GM19328 (cell line): Measurements from ENCODE around the gene FLOT1.
"Not testable (repeated sequence)": the region's sequence is repeated elsewhere in the genome, so short reads cannot be mapped to it uniquely, and the experiment has no call there.

Experiments
- ATAC-seq: cut with Tn5 transposase; IDR thresholded peaks from one replicate; pipeline ENCODE4 v1.9.1; 2021; ENCODE audit warnings: mild to moderate bottlenecking, moderate library complexity; ENCODE audit not compliant: unreplicated experiment

FLOT1 gene

DNA sequence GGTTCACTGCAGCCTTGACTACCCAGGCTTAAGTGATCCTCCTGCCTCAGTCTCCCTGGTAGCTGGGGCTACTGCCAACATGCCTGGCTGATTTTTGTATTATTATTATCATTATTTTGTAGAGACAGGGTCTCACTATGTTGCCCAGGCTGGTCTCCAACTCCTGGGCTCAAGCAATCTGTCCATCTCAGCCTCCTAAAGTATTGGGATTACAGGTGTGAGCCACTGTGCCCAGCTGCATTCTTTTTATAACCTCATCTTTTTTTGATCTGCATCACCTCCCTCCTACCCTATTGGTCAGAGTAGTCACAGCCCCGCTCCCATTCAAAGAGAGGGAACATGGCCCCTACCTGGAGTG is 25.4 kb upstream of the FLOT1 start:
- no peak for ATAC-seq

DNA sequence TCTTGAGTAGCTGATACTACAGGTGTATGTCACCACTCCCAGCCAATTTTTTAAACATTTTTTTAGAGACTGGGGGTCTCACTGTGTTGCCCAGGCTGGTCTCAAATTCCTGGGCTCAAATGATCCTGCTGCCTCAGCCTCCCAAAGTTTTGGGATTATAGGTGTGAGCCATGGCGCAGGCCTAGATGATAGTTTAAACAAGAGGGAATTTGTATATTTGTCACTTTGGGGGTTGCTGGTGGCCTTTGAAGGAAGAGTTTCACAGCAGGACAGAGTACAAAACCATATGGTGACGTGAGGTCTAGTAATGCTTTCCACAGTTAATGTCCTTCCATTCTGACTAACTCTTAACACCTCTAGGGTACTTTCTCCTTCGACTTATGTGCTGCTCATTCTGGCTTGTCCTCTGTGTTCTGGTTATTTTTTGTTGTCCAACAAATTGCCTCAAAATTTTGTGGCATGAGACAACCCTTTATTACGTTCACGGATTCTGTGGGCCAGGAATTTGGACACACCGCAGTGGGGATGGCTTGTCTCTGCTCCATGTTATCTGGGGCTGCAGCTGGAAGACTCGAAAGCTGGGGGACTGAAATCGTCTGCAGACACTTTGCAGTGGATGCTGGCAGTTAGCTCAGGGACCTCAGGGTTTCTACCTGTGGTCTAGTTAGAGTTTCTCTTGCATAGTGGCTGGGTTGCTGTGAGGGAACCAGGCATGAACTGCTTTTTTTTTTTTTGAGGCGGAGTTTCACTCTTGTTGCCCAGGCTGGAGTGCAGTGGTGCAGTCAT is 24.9 kb upstream of the FLOT1 start:
- no peak for ATAC-seq

DNA sequence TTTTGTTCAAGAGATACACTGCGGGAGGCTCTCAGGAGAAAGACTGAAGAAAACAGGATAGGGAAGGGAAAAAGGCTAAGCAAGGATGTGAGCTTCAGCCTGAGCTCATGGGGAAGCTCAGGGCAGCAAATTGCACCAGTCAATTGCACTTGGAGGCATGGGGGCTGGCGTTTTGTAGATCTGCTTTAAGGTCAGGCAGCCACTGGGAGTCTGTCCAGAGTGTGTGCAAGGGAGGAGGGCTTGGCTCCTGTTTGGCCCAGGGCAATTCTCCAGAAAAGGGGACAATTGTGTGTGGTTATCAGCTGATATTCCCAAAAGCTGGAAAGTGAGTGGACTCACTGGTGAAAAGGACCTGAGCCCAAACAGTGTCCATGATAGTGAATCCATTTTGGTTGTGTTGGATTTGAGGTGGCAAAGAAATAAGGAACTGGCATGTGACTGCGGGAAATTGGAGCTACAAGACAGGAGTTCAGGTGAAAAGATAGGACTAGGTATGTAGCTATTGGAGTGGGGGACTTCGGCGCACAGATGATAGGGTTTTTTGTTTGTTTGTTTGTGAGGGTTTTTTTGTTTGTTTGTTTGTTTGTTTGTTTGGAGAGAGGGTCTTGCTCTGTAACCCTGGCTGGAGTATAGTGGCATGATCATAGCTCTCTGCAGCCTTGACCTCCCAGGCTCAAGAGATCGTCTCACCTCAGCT is 24.1 kb upstream of the FLOT1 start:
- no peak for ATAC-seq

DNA sequence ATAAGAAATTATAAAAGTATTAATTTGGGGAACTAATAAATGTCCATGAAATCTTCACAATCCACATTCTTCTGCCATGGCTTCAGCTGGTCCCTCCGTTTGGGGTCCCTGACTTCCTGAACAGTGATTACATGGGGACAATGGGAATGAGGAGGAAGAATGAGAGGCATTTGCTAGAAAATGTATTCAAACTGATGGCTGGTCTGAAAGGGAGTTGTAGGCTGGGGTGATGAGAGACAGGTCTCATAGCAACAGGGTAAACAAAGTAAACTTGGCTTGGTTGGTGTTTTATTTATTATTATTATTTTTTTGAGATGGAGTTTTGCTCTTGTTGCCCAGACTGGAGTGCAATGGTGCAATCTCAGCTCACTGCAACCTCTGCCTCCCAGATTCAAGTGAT is 23.0 kb upstream of the FLOT1 start:
- ATAC-seq, result not testable (repeated sequence)

DNA sequence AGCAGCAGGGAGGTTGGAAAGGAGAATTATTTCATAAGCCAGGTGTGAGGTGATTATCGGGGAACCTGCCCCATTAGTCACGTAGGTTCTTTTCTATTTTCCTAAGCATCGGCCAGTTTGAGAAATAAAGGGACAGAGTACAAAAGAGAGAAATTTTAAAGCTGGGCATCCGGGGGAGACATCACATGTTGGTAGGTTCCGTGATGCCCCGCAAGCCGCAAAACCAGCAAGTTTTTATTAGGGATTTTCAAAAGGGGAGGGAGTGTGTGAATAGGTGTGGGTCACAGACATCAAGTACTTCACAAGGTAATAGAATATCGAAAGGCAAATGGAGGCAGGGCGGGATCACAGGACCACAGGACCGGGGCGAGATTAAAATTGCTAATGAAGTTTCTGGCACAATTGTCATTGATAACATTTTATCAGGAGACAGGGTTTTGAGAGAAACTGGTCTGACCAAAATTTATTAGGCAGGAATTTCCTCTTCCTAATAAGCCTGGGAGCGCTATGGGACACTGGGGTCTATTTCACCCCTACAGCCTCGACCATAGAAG is 22.1 kb upstream of the FLOT1 start:
- ATAC-seq, result not testable (repeated sequence)

DNA sequence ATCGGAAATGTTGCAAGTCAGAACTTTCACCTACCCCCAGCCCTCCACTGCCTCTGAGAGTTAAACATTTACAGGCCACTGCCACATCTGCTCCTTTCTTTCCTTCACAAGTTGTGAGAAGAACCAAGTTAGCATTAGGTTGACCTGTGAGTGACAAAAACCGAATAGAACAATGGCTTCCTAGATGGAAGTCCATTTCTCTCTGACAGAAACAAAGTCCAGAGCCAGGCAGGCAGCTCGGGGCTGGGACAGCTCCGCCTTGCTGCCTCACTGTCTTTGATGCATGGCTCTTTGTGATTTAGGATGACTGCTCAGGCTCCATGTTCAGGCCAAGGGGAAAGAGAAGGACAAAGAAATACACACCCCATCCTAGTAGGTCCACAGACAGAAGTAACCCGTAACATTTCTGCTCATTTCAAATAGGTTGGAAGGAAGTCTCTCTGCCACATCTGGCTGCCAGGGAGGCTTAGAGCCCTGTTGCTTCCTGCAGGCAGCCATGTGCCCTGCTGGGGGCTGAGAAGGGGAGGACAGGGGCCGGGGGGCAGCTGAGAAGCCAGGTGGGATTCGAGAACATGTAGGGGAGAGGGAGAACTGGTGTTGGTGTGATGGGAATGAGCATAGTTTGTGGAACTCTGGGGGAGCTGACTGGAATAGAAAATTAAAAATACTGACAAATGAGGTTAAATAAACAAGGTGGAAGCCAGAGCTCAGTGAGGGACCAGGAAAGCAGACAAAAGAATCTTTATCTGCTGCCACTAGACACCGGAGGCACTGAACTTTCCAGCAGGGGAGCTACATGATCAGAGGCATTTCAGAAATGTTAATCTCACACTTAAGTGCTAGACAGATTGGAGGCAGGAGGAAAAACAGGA is 21.4 kb upstream of the FLOT1 start:
- ATAC-seq, result no peak

DNA sequence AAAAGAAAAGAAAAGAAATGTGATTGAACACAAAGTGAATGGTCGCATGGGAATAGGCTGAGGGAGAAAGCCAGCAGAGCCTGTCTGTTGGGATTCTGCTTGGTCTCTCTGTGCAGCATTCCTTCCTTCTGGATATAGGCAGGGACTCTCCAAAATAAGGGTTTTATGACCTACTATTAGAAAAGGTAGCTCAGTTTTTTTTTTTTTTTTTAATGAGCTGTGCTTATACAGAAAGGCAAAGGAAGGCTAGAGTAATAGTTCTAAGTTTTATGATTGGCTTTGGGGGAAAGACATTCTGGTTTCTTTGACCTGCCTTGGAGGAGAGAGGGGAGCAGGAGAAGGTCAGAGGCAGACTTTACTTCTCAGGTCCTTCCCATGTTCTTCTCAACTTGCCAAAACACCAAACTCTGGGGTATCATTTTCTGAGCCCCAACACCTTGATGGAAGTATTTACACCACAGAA is 20.7 kb upstream of the FLOT1 start:
- ATAC-seq, result no peak

DNA sequence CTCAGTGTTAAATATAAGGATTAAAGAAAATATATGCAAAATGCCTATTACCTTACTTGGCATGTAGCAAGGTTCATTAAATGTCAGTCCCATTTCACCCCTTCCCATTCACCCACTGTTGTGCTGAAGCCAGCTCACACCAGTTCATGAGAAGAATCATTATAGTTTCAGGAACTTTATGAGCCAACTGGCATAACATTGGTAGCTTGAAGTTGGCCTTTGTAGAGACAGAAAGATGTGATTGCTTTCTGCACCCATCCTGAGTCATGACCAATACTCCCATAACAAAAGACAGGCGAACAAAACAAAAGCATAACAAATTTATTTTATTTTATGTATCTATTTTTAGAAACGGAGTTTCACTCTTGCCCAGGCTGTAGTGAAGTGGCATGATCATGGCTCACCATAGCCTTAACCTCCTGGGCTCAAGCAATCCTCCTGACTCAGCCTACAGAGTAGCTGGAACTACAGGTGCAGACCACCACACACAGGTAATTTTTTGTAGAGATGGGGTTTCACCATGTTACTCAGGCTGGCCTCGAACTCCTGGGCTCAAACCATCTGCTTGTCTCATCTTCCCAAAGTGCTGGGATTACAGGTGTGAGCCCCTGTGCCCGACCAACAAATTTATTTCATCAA is 19.4 kb upstream of the FLOT1 start:
- ATAC-seq, result no peak

DNA sequence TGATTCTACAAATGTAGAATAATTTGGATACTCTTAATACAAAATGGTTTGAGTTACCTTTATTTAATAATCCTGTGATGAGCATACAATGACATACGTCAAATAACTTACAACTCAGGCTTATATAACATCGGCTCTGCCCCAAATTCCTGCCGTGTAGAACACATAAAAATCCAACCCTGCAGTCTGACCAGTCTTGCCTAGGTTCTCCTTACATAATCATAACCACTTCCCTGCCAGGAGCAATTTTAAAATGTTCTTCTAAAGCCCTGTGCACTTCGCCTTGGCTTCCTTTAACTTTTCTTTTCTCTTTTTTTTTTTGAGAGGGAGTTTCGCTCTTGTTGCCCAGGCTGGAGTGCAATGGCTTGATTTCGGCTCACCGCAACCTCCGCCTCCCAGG is 18.1 kb upstream of the FLOT1 start:
- ATAC-seq, result no peak

DNA sequence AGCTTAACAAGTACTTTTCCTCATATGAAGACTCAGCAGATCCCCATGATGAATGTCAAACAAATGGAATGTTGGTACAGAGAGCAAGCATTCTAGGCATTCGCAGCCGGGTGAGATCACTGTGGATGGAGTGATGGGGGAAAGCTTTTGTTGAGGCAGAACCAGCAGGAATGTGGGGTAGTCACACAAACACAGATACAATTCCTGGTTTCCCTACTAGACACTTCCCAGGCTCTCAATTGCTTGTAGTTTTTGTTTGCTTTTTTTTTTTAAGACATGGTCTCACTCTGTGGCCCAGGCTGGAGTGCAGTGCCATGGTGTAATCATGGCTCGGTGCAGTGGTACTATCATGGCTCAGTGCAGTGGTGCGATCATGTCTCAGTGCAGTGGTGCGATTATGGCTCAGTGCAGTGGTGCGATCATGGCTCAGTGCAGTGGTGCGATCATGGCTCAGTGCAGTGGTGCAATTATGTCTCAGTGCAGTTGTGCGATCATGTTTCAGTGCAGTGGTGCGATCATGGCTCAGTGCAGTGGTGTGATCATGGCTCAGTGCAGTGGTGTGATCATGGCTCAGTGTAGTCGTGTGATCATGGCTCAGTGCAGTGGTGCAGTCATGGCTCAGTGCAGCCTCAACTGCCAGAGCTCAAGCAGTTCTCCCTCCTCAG is 17.2 kb upstream of the FLOT1 start:
- no peak for ATAC-seq

DNA sequence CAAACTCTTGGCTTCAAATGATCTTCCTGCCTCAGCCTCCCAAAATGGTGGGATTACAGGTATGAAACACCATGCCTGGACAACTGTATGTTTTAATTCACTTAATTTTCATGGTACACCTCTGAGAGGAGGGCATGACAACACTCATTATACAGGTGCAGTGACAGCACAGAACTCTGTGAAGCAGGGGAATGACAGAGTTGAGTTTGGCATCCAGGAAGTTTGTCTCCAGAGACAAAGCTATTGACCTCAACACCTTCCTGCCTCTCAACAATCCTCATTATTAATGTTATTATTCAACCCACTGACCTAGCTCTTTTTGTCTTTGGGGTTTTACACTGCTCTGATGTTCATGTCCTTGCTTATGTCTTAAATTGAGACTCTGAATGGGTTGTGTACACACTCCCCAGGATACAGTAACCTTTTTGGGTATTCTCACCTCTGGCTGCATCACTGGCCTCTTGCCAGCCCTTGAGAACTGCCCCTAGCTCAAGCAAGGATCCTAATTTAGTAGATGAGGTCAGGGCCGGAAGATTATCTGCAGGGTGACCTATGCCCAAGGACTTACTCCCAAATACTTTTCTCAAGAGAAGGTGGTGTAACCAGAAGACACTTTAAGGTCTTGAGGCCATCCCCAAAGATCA is 14.9 kb upstream of the FLOT1 start:
- ATAC-seq, result no peak

DNA sequence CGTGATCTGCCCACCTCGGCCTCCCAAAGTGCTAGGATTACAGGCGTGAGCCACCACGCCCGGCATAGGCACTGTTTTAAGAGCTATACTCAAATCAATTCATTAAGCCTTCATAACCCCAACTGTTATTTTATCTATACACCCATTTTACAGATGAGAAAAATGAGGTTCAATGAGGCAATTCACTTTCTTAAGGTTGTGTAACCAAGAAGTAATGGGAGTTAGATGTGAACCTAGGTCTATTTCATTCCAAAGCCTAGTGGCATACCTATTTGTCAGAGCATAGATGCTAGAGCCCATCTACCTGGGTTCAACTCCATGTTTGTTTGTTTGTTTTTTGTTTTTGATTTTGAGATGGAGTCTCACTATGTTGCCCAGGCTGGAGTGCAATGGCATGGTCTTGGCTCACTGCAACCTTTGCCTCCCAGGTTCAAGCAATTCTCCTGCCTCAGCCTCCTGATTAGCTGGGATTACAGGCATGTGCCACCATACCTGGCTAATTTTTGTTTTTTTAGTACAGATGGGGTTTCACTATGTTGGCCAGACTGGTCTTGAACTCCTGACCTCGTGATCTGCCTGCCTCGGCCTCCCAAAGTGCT is 14.0 kb upstream of the FLOT1 start:
- ATAC-seq, result not testable (repeated sequence)

DNA sequence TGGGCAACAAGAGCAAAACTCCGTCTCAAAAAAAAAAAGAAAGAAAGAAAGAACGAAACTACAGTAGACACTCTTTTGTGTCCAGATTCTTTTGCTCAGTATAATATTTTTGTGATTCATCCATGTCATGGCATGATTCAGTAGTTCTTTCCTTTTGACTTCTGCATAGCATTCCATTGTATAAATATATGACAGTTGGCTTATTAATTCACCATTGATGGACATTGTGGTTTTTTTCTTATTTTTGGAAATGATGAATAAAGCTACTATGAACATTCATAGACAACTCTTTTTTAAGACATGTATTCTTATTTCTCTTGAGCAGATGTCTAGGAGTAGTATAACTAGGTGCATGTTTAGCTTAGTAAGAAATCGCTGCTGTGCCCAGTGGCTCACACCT is 12.1 kb upstream of the FLOT1 start:
- ATAC-seq, result no peak

DNA sequence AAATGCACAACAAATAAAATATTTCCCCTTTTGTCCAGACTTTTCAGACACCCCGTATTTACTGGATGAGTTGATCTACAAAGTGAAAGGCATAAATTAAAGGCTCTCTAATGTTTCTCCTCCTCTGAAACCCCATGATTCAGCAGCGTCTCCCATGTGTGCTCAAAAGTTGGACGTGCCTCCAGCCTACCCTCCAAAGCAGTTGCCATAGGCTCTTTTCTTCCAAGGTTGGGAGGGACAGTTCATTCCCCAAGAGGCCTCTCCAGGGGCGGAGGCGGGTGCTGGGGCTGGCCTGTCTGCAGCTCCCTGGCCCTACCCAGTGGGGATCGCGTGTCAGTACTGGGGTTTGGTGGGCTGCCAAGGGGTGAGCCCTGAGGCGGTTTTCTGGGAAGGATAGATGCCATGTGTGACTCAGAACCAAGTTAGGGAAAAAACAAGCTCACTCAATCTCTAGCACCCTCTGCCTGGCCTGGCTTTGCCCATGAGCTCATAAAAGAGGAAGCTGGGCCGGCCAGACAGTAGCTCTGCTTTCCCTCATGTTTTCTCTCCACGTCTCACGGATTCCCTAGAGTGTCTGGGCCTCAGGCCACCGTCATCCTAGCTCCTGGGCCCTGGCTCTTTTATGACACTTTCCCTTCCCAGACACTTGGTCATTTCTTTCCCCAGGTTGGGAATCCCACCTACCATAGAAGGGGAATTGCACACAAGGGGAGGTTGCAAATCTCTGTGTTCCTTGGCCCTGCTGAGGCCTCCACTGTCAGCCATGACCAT is 9.9 kb upstream of the FLOT1 start:
- ATAC-seq, result no peak

DNA sequence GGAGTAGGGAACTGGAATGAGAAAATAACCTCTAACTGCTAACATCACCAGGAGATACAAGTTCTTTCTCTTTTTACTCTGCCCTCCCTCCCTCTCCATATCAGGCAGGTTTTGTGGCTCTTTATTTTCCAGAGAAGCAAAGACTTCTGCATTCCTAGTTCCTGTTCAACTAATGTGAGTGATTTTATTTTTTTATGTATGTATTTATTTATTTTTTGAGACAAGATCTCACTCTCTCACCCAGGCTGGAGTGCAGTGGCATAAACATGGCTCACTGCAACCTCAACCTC is 7.8 kb upstream of the FLOT1 start:
- ATAC-seq, result no peak

DNA sequence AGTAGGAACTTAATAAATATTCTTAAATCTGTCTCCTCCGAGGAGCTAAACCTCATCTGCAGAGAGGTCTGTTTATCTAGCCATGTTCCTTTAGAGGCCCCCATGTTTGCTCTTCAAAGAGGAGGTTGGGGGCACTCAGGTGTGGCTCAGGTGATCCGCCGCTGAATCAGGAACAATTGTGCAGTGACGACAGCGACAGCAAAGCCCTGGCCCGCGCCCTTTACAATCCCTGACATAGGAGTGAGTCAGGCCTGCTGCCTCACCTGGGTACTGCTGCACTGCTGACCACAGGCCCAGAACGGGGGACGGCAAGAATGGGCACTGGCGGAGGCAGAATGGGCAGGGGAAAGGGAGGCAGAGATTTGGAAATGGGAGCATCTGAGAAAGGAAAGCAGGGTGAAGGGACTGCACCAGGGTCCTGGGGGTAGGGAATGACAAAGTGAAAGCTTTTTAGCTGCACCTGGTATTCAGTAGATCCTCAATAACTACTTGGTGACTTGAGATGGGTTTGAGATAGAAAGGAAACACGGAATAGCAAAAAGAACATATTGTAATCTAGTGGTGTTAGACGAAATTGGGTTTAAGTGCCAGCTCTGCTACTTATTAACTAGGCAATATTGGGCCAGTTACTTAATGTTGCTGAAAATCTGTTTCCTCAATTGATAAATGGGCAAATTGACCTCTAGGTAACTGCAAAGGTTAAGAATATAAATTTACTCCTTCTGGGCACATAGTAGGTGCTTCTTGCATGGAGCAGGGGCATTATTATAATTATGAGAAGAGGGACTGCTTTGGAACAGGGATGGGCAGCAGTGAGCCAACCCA is 7.3 kb upstream of the FLOT1 start:
- no peak for ATAC-seq

DNA sequence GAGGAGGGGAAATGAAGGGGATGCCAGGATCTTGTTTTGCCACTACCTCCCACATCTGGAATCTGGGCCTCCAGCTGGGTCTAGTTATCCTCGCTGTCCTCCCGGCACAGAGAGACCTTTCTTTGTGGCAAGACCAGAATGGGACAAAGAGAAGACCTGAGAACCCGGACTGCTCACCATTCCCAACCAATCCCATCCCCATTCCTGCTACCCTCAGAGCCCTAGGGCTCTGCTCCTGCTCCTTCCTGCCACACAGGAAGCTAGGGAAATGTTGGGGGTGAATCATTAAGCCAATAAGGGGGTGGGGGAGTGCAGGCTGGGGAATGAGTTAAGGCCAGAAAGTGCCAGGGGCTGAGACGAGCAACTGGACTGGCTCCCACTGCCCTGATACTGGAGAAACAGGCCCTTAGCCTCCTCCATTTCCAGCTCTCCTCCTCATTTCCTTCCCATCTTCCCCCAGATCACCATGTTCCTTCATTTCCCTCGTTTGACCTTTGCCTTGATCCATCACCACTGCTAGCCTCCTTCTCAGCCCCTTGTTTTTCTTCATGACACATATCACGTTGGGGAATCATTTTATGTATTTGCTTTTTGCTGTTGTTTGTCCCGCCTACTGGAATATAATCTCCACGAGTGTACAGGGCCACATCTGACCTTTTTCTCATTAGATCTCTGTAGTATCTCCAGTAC is 6.5 kb upstream of the FLOT1 start:
- ATAC-seq, result no peak
